OCI-LY1 (cell line): ENCODE data around the gene ELL3.
"Not testable (repeated sequence)": the region's sequence is repeated elsewhere in the genome, so short reads cannot be mapped to it uniquely, and the experiment has no call there.

Experiments used
- CTCF ChIP-seq: fragments of 200-600 bp; sonication (generic), shearing (Covaris generic); IDR thresholded peaks from 2 replicates; pipeline ENCODE4 v1.5.1; 2017; ENCODE audit warnings: mild to moderate bottlenecking, antibody characterized with exemption, low read length, moderate library complexity, mixed read lengths
- EZH2 ChIP-seq: fragments of 200-600 bp; sonication (generic), shearing (Covaris generic); IDR thresholded peaks from 2 replicates; pipeline ENCODE4 v1.8.0; 2017; ENCODE audit warnings: borderline replicate concordance, mixed run types, mild to moderate bottlenecking, antibody characterized with exemption, low read length, moderate library complexity, mixed read lengths

- not testable (repeated sequence) for TF ChIP-seq CTCF, EZH2
Observed at GRCh38 chr15:43815064-43815463, 38.3 kb upstream of the ELL3 start.
